Erythroblast (primary cell): Measurements from ENCODE around the gene TAPBP.

Source experiments
- GATA1 ChIP-seq: IDR thresholded peaks from 2 replicates; pipeline ENCODE4 v1.6.1; 2011; ENCODE audit warnings: low read depth, mild to moderate bottlenecking, control low read depth, low read length, moderate library complexity
- POLR2A ChIP-seq: IDR thresholded peaks from 2 replicates; pipeline ENCODE4 v1.6.1; 2011; ENCODE audit warnings: mild to moderate bottlenecking, low read length

DNA sequence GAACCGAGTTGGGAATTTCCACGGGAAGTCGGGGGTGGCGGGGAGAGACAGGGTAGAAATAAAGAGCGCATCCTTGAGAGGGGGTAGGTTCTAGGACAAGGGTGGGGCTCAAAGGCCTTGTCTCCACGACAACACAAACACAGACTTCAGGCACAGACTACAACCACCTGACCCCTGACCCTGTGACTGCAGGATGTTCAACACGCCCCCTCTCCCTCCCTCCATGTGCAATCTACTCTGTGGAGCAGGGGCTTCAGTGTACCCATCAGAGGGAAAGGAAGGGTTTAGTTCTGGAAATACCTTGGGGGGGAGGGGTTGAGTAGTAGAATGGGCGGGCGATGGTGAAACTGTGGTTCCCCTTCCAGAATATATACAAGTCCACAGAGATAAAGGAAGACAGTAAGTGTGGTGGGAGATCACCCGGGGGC, 651 bp upstream of the TAPBP start:
- TF ChIP-seq POLR2A = peak; percentile 2
- TF ChIP-seq GATA1 = no peak
